ENCODE measurements around the gene VPS54.
A peak's percentile ranks its signal among the peaks of the same experiment; 100 is the strongest.
"Not testable (repeated sequence)": the region's sequence is repeated elsewhere in the genome, so short reads cannot be mapped to it uniquely, and the experiment has no call there.

Gene VPS54

DNA sequence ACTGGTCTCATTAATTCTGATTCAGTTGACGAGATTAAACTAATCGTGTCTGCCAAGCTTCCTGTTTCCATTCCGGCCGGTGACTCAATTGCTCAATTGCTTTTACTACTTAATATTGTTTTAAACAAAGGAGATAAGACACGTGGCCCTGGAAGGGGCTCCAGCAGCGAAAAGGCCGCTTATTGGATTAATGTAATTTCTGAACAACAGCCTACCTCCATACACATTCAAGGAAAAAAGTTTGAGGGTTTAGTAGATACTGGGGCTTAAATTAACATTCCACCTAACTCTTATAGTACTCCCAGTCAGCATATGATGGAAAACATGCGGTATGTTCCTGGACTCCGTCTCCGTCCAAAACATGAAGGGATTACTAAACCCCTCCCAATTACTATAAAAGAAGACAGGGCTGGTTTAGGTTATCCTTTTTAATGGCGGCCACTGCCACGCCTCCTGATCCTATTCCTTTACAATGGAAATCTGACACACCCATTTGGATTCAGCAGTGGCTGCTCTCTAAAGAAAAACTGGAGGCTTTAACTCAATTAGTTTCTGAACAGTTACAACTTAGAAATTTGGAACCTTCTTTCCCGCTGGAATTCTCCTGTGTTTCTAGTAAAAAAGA is 27.1 kb downstream of the VPS54 start:
- no peak for DNase-seq
- TF ChIP-seq GATA1 (IDR thresholded peaks at IDR 0.05; ENCODE audit: low read depth, low read length): no peak
- TF ChIP-seq POLR2A (IDR thresholded peaks at IDR 0.05; ENCODE audit: low read length): no peak

DNA sequence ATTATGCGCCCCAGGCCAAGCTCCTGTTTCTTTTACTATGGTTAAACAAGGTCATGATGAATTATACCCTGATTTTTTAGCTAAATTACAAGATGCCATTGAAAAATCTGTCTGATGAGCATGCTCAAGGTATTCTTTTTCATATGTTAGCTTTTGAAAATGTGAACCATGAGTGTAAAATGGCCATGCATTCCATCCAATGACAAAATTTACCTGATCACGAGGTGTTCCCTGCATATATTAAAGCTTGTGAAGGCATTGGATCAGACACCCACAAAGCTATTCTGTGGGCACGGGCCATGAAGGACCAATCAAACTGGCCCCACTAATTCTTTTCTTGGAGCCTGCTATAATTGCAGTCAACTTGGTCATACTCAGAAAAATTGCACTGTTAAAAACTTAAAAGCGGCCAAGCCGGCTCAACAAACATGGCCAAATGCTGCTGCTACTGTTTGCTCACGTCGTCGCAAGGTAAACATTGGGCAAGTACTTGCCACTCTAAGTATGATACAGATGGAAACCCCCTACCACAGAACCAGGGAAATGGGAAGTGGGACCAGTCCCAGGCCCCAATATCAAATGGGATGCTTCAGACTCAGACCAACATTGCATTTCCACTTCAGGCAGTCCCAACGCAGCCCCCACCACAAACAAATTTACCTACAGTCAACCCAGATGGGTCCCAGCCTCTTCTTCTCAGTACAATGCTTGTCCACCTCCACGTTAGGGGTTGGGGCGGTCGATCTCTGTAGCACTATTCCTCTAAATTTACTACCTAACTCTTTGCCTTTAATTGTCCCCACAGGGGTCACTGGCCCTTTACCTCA is 27.8 kb downstream of the VPS54 start:
- not testable (repeated sequence) for DNase-seq

DNA sequence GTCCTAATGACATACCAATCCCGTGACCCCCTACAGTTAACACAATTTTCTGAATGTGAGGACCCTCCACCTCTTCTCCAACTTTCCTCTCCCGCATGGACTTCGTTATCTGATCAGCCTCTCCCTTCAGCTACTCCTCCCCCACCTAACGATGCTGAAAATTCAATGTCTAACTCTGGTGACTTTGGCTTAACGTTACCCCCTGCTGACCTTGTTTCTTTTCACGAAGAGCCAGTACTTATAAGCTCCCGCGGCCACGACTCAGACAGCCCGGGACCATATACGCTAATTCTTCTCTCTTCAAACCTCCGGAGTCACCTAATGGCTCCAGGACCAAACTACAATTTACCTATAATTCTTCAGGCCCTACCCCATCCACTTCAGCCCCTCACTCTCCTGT is 29.2 kb downstream of the VPS54 start:
- DNase-seq: no peak
- TF ChIP-seq POLR2A (IDR thresholded peaks at IDR 0.05; ENCODE audit: low read length) (no peak), GATA1 (IDR thresholded peaks at IDR 0.05; ENCODE audit: low read depth, low read length) (no peak)

DNA sequence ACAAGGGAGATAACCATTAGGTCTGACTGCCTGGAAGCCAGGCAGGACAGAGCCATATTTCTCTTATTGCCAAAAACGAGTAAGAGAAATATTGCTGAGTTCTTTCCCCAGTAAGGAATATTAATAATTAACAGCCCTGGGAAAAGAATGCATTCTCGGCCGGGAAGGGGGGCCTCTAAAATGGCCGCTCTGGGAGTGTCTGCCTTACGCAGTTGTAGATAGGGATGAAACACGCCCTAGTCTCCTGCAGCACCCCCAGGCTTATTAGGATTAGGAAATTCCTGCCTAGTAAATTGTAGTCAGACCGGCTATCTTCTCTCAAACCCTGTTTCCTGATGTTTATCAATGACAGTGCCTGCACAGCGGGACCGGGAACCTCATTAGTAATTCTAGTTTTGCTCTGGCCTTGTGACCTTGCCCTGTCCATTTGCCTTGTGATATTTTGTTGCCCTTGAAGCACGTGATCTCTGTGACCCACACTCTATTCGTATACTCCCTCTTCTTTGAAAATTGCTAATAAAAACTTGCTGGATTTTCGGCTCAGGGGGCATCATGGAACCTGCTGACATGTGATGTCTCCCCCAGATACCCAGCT is 30.3 kb downstream of the VPS54 start:
- DNase-seq: not testable (repeated sequence)

DNA sequence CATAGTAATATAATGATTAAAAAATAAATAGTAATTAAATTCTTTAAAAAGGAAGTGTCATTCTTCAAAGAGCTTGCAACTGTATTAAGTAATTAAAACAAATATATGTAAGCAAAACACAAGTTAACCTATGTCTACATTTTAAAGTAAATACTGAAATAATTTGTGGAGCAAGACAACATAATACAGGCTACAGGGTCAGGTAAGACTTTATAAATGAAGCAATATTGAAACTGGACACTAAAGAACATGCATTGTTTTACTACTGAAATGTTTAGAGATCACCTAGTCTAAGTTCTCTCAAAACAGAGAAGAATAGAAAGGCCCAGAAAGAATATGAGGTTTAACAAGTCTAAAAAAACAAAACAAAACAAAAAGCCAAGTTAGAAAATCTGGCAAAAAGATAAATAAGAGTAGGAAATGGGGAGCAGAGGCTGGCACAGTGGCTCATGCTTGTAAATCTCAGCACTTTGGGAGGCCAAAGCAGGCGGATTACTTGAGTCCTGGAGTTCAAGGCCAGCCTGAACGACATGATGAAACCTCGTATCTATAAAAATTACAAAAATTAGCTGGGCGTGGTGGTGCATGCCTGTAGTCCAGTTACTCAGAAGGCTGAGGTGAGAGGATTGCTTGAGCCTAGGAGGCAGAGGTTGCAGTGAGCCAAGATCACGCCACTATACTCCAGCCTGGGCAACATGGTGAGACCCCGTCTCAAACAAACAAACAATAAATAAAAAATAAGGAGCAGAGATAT is 34.4 kb downstream of the VPS54 start:
- no peak for DNase-seq
- TF ChIP-seq POLR2A (IDR thresholded peaks at IDR 0.05; ENCODE audit: low read length) (no peak), GATA1 (IDR thresholded peaks at IDR 0.05; ENCODE audit: low read depth, low read length) (no peak)

DNA sequence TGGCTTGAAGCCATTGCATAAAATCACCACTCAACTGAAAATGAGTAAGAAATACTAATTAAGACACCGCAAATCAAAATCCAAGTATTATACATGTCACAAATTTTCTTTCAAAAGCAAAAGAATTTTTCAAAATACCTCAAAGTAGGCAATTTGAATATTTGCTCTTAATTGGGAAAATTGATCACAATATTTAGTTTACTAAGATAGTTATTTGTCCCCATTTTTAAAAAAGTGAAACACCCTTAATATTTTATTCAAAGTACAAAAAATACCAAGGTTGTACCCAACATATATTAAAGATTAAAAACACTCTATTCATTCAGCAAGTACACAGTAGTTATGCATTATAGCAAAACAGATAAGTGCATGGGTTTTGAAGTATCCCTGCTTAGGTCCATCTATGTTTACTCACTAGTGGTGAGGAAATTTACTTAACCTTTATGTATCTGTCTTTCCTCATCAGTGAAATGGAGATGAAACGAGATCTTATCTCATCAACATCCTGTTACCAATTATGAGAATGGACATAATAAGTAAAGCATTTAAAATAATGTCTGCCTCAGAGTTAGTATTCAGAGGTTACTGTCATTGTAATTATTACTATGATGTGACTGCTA is 35.1 kb downstream of the VPS54 start:
- no peak for TF ChIP-seq POLR2A (IDR thresholded peaks at IDR 0.05; ENCODE audit: low read length)
- no peak for TF ChIP-seq GATA1 (IDR thresholded peaks at IDR 0.05; ENCODE audit: low read depth, low read length)
- DNase-seq: no peak

DNA sequence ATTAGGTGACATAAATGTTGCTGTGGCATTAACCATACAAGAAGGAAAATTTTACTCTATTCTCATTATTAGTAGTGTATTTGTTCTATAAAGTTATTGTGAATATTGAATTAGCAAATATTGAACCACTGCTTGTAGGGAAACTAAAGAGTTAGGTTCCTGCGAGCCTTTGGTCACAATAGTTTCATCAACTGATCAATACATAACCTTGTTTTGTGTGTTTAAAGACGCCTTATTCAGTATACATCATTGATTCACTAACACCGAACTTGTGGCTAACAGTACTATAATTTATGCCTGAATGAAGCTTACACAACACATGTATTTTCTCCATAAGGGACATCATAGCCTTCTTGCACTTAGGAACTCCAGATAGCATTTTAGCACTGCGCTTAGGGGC is 36.9 kb downstream of the VPS54 start:
- no peak for DNase-seq
- TF ChIP-seq GATA1 (IDR thresholded peaks at IDR 0.05; ENCODE audit: low read depth, low read length) (no peak), POLR2A (IDR thresholded peaks at IDR 0.05; ENCODE audit: low read length) (no peak)

DNA sequence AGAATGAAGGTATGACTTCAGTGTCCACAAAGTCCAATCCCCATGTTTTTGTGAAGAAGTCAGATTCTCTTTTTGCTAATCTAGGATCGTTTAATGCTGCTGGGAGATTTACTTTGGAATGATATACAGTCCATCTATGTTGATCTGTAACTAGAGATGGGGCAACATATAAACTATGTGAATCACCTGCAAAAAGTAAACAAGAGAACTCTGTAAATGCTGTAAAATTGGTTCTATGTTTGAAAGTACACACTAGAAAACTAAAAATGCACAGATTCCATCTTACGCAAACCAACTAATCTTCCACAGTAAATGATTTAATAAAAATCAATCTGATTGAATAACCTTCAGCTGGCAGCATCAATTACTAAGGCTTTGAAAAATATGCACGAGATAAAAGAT is 37.5 kb downstream of the VPS54 start:
- no peak for DNase-seq
- TF ChIP-seq GATA1 (IDR thresholded peaks at IDR 0.05; ENCODE audit: low read depth, low read length) (no peak), POLR2A (IDR thresholded peaks at IDR 0.05; ENCODE audit: low read length) (no peak)

DNA sequence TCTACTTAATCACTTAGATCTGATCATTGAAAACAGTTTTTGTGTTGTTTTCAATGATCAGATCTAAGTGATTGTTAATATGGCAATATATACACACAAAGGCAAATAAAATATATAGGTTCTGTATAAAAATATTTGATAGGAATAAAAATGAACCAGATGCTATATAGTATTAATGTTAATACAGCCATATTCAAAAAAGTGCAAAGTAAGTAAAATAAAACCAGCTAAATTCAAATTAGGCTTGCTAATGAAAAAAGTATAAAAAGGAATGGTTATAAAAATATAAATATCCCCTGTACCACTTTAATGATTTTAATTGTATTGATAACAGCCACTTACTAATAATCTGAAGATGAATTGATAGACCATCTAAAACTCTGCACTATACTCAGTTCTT is 38.4 kb downstream of the VPS54 start:
- no peak for DNase-seq
- TF ChIP-seq POLR2A (IDR thresholded peaks at IDR 0.05; ENCODE audit: low read length) (no peak), GATA1 (IDR thresholded peaks at IDR 0.05; ENCODE audit: low read depth, low read length) (no peak)

DNA sequence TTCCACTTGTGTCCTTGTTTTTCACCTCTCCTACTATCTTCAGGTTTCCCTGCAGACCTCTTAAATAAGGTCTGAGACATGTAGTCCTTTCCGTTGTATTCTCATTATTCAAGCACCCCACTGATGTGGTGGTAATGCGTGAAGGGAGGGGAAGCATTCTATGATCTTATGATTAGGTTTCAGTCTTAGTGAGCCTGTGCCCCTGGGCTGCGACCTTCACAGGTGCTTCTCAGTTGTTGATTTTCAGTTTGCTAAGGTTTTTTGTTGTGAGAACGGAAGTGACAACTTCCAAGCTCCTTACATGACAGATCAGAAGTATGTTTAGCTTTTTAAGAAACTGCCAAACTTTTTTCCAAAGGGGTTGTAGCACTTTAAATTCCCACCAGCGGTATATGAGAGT is 41.3 kb downstream of the VPS54 start:
- no peak for DNase-seq
- TF ChIP-seq POLR2A (IDR thresholded peaks at IDR 0.05; ENCODE audit: low read length): no peak
- no peak for TF ChIP-seq GATA1 (IDR thresholded peaks at IDR 0.05; ENCODE audit: low read depth, low read length)

DNA sequence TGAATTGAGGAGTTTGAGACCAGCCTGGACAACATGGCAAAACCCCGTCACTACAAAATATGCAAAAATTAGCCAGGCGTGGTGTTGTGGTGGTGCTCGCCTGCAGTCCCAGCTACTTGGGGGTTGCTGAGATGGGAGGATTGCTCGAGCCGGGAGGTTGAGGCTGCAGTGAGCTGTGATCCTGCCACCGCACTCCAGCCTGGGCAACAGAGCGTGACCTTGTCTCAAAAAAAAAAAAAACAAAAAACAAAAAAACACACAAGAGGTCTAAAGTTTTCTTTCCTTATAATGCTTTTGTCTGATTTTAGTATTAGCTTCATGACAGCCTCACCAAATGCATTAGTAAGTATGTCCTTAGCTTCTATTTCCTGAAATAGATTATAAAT is 43.1 kb downstream of the VPS54 start:
- no peak for TF ChIP-seq GATA1 (IDR thresholded peaks at IDR 0.05; ENCODE audit: low read depth, low read length)
- TF ChIP-seq POLR2A (IDR thresholded peaks at IDR 0.05; ENCODE audit: low read length): no peak
- DNase-seq: no peak

DNA sequence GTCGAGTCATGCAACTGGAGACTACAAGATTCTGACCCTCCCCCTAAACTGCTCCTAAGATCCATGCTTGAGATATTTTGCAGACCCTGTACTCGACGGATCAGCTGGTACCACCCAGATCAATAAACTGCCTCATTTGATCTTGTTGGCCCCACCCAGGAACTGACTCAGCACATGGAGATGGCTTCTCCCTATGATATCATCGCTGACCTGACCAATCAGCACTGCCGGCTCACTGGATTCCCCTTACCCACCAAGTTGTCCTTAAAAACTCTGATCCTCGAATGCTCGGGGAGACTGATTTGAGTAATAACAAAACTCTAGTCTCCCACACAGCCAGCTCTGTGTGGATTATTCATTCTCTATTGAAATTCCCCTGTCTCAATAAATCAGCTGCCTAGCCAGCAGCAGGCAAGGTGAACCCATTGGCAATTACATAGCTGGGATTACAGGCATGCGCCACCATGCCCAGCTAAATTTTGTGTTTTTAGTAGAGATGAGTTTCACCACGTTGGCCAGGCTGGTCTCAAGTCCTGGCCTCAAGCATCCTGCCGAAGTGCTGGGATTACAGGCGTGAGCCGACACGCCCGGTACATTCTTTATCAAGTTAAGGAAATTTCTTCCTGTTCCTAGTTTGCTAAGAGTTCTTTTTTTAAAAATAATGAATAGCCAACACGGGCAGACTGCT is 43.6 kb downstream of the VPS54 start:
- DNase-seq: peak; percentile 7 to 39
- TF ChIP-seq POLR2A (IDR thresholded peaks at IDR 0.05; ENCODE audit: low read length) (no peak), GATA1 (IDR thresholded peaks at IDR 0.05; ENCODE audit: low read depth, low read length) (no peak)

DNA sequence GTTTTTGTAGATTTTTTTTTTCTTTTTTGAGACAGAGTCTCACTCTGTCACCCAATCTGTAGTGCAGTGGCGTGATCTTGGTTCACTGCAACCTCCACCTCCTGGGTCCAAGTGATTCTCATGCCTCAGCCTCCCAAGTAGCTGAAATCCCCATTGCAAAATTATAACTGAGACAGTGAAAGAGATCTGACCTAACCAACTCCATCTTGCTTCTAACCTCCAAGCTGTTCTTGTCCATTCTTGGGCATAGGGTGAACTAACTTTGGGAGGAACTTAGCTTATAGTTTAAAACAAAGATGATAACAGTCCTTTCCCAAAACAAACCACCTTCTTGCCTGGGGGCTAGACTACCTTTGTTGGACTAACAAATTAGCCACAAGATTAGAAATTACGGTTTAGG is 44.2 kb downstream of the VPS54 start:
- not testable (repeated sequence) for DNase-seq

DNA sequence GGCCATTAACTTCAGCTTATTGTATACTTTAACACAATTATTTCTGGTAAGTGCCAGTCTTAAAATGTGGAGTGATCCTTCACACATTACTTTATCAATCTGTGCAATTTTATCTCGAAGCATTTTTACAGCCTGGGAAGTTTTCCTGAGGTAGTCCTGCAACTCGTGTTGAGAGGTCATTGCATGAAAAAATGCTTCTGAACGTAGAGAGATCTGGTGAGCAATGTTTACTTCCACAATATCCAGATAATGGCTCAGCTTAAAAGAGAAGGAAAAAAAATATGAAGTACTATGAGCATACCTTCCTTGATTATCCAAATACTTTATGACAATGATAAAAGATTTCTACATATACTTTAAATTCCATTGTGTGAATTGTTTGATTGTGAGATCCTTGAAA is 57.0 kb downstream of the VPS54 start:
- no peak for TF ChIP-seq GATA1 (IDR thresholded peaks at IDR 0.05; ENCODE audit: low read depth, low read length)
- no peak for DNase-seq

Measured in erythroblast (primary cell).